OCI-LY7 (cell line): ENCODE measurements around the gene RSPRY1. TPM values are rescaled to one million over a fixed set of nuclear protein-coding genes. Genes with fewer than 3 reads are reported as not detected.

Source experiments
- BruUV-seq: library from RNA; stranded (reverse); fragments of 400-500 nt; replicated peaks from 2 replicates; lab custom pipeline; 2021; lab: Mats Ljungman, UMichigan
- CTCF ChIA-PET: fragments of 300-600 bp; sonication (Branson Sonifier 250); formaldehyde crosslinking; loops from one replicate; lab custom pipeline; 2022; ENCODE audit warnings: antibody characterized with exemption; ENCODE audit not compliant: unreplicated experiment; lab: Charles Lee
- POLR2A ChIA-PET: fragments of 300-600 bp; sonication (Branson Sonifier 250); formaldehyde crosslinking; loops from one replicate; lab custom pipeline; 2022; ENCODE audit warnings: antibody characterized with exemption; lab: Charles Lee
- DNase-seq: peaks from one replicate; pipeline ENCODE4 v3.0.0-alpha.2; 2015; ENCODE audit warnings: low spot score
- H2AFZ ChIP-seq: fragments of 200-600 bp; sonication (generic), shearing (Covaris generic); 2 replicates; pipeline ENCODE4 v1.6.1; 2014; ENCODE audit warnings: mild to moderate bottlenecking, antibody characterized with exemption, low read length, moderate library complexity
- H3K27ac ChIP-seq: fragments of 200-600 bp; sonication (generic); 2 replicates; pipeline ENCODE4 v1.5.1; 2014; ENCODE audit warnings: mixed run types, low read depth, mild to moderate bottlenecking, moderate library complexity, low read length, inconsistent platforms; ENCODE audit not compliant: poor library complexity, severe bottlenecking
- H3K36me3 ChIP-seq: fragments of 200-600 bp; sonication (generic); 2 replicates; pipeline ENCODE4 v1.6.1; 2014; ENCODE audit warnings: mild to moderate bottlenecking, antibody characterized with exemption, low read length, moderate library complexity, mixed read lengths; ENCODE audit not compliant: insufficient read depth
- H3K4me1 ChIP-seq: fragments of 200-600 bp; sonication (generic); 2 replicates; pipeline ENCODE4 v1.5.1; 2014; ENCODE audit warnings: mild to moderate bottlenecking, low read length; ENCODE audit not compliant: insufficient read depth, poor library complexity, severe bottlenecking
- H3K4me2 ChIP-seq: fragments of 200-600 bp; sonication (generic); 2 replicates; pipeline ENCODE4 v1.6.1; 2014; ENCODE audit warnings: mild to moderate bottlenecking, low read length
- H3K4me3 ChIP-seq: fragments of 200-600 bp; sonication (generic); 2 replicates; pipeline ENCODE4 v1.5.1; 2014; ENCODE audit warnings: mild to moderate bottlenecking, low read depth, low read length; ENCODE audit not compliant: poor library complexity, severe bottlenecking
- H3K79me2 ChIP-seq: fragments of 200-600 bp; sonication (generic); 2 replicates; pipeline ENCODE4 v1.6.1; 2016; ENCODE audit warnings: low read depth, mild to moderate bottlenecking, low read length, moderate library complexity, mixed read lengths; ENCODE audit not compliant: insufficient read depth
- H3K9me2 ChIP-seq: fragments of 200-600 bp; sonication (generic); 2 replicates; pipeline ENCODE4 v1.6.1; 2016; ENCODE audit warnings: mild to moderate bottlenecking, low read length, mixed read lengths; ENCODE audit not compliant: insufficient read depth
- H3K9me3 ChIP-seq: fragments of 200-600 bp; sonication (generic); 2 replicates; pipeline ENCODE4 v1.6.1; 2014; ENCODE audit warnings: mild to moderate bottlenecking, mixed run types, low read length, mixed read lengths
- H4K20me1 ChIP-seq: fragments of 200-600 bp; sonication (generic); 2 replicates; pipeline ENCODE4 v1.6.1; 2014; ENCODE audit warnings: mild to moderate bottlenecking, antibody characterized with exemption, low read length, moderate library complexity, mixed read lengths; ENCODE audit not compliant: insufficient read depth
- CTCF ChIP-seq: fragments of 200-600 bp; sonication (generic); conservative IDR thresholded peaks from 2 replicates; pipeline ENCODE4 v1.5.1; 2014; ENCODE audit warnings: mild to moderate bottlenecking, antibody characterized with exemption, low read length, moderate library complexity, mixed read lengths
- EZH2phosphoT487 ChIP-seq: fragments of 200-600 bp; sonication (generic); IDR thresholded peaks from 2 replicates; pipeline ENCODE4 v1.6.1; 2018; ENCODE audit warnings: low read depth, borderline replicate concordance, mild to moderate bottlenecking, mixed run types, antibody characterized with exemption, low read length, moderate library complexity, mixed read lengths
- intact Hi-C: fragments of 100-400 bp; cut with micrococcal nuclease; formaldehyde crosslinking; loops from one replicate; pipeline ENCODE4 v1.10.0; 2022; ENCODE audit not compliant: unreplicated experiment
- total RNA-seq, 2 experiments: library from RNA; depleted of rRNA in 1 of 2; stranded (reverse); fragments of >200 nt in 1 of 2; shearing (Covaris generic) in 1 of 2; gene quantifications; 2 replicates each; pipeline ENCODE4 v1.2.3, GENCODE V29; 2014 to 2022

Gene RSPRY1
- total RNA-seq, 2 experiments from 2014 or later: 17.1 to 25.2 TPM

GRCh38 chr16:57143149-57143921 is 42.8 kb upstream of the RSPRY1 start:
- no peak for DNase-seq
- no TSS peak for BruUV-seq
- peaks cover 67% of the 10 kb centered on the region for H3K4me1 ChIP-seq
- H3K4me2 ChIP-seq: no peak overlapping the region
- H3K36me3 ChIP-seq: no peaks in the 10 kb centered on the region
- no peak overlapping the region for H2AFZ ChIP-seq
- intact Hi-C loops: no loop called here
- H4K20me1 ChIP-seq: no peaks in the 10 kb centered on the region
- POLR2A ChIA-PET: no interaction called here
- no peaks in the 10 kb centered on the region for H3K79me2 ChIP-seq
- H3K27ac ChIP-seq: no peak overlapping the region
- no peaks in the 10 kb centered on the region for H3K9me2 ChIP-seq
- H3K4me3 ChIP-seq: no peak overlapping the region
- no peaks in the 10 kb centered on the region for H3K9me3 ChIP-seq
- CTCF ChIA-PET: interaction anchor here (0.6 to 1.0 kb wide), 2 partner anchors 50 to 102 kb away, joined by 3 read pairs; no protein-coding TSS in a partner anchor
- no peak for TF ChIP-seq CTCF
- TF ChIP-seq EZH2phosphoT487: no peak

- DNase-seq: no peak
- BruUV-seq: no TSS peak
- Histone ChIP-seq H3K9me3 (no peaks in the 10 kb centered on the region), H4K20me1 (no peaks in the 10 kb centered on the region), H3K9me2 (no peaks in the 10 kb centered on the region), H2AFZ (no peak overlapping the region), H3K27ac (no peak overlapping the region), H3K4me2 (no peak overlapping the region), H3K4me1 (peaks cover 70% of the 10 kb centered on the region), H3K4me3 (no peak overlapping the region), H3K36me3 (no peaks in the 10 kb centered on the region), H3K79me2 (no peaks in the 10 kb centered on the region)
- intact Hi-C loops: no loop called here
- POLR2A ChIA-PET: interaction anchor here (1.6 kb wide), 1 partner anchor 51 kb away, joined by 9 read pairs; the partner anchor contains the start of gene CPNE2
- CTCF ChIA-PET: interaction anchor here (0.6 kb wide), 1 partner anchor 51 kb away, joined by 3 read pairs; no protein-coding TSS in a partner anchor
- no peak for TF ChIP-seq CTCF
- TF ChIP-seq EZH2phosphoT487: no peak
Observed at GRCh38 chr16:57144027-57144426, 42.1 kb upstream of the RSPRY1 start.
